IMR-90 (cell line): ENCODE results near the gene TNRC18. TPM values are rescaled to one million over a fixed set of nuclear protein-coding genes. Genes with fewer than 3 reads are reported as not detected.

ENCODE experiments used
- ATAC-seq: fragments of 200-7000 bp; cut with Tn5 transposase; 2 replicates; pipeline ENCODE4 v1.9.1; 2020; ENCODE audit warnings: low read depth, mild to moderate bottlenecking, moderate library complexity
- BruUV-seq: library from RNA; stranded (reverse); fragments of 400-500 nt; replicated peaks from 2 replicates; lab custom pipeline; 2021; lab: Mats Ljungman, UMichigan
- CTCF ChIA-PET: fragments of 300-600 bp; formaldehyde crosslinking; extraction: SDS; loops from one replicate; lab custom pipeline; 2021; ENCODE audit warnings: antibody characterized with exemption; lab: Yijun Ruan, JAX
- POLR2A ChIA-PET: fragments of 300-600 bp; sonication (Branson Sonifier 250); formaldehyde crosslinking; loops from one replicate; lab custom pipeline; 2022; ENCODE audit warnings: antibody characterized with exemption; ENCODE audit not compliant: unreplicated experiment; lab: Charles Lee
- DNase-seq: peaks from one replicate; pipeline ENCODE4 v3.0.0; 2013
- H2AFZ ChIP-seq: replicated peaks from 2 replicates; pipeline ENCODE3; 2013; ENCODE audit warnings: low read length, mild to moderate bottlenecking; ENCODE audit not compliant: poor library complexity
- H2AK5ac ChIP-seq: 2 replicates; pipeline ENCODE4 v1.6.1; 2013; ENCODE audit warnings: low read depth, low read length, inconsistent platforms
- H2AK9ac ChIP-seq: replicated peaks from 2 replicates; pipeline ENCODE3; 2013; ENCODE audit warnings: mild to moderate bottlenecking, low read depth, low read length, moderate library complexity; ENCODE audit not compliant: poor library complexity
- H2BK120ac ChIP-seq: 2 replicates; pipeline ENCODE4 v1.6.1; 2013; ENCODE audit warnings: low read depth, low read length, inconsistent platforms
- H2BK15ac ChIP-seq: 3 replicates; pipeline ENCODE4 v1.6.1; 2013; ENCODE audit warnings: low read depth, low read length, inconsistent platforms
- H2BK20ac ChIP-seq: 2 replicates; pipeline ENCODE4 v1.6.1; 2013; ENCODE audit warnings: low read depth, mild to moderate bottlenecking, inconsistent platforms, low read length, moderate library complexity
- H2BK5ac ChIP-seq: 2 replicates; pipeline ENCODE4 v1.6.1; 2013; ENCODE audit warnings: mild to moderate bottlenecking, low read depth, low read length, inconsistent platforms; ENCODE audit not compliant: poor library complexity, severe bottlenecking
- H3K14ac ChIP-seq: replicated peaks from 2 replicates; pipeline ENCODE4 v1.6.1; 2013; ENCODE audit warnings: low read depth, low read length, inconsistent platforms
- H3K18ac ChIP-seq: 2 replicates; pipeline ENCODE4 v1.6.1; 2013; ENCODE audit warnings: low read depth, low read length, control low read depth
- H3K23ac ChIP-seq: 2 replicates; pipeline ENCODE4 v1.6.1; 2013; ENCODE audit warnings: low read depth, low read length, inconsistent platforms
- H3K27ac ChIP-seq: 2 replicates; pipeline ENCODE4 v1.5.1; 2013; ENCODE audit warnings: mild to moderate bottlenecking, control low read depth, low read length; ENCODE audit not compliant: insufficient read depth
- H3K27me3 ChIP-seq: 2 replicates; pipeline ENCODE4 v1.6.1; 2013; ENCODE audit warnings: low read length; ENCODE audit not compliant: control insufficient read depth, insufficient read depth
- H3K36me3 ChIP-seq: 2 replicates; pipeline ENCODE4 v1.6.1; 2013; ENCODE audit warnings: low read length, mixed read lengths; ENCODE audit not compliant: control insufficient read depth, insufficient read depth
- H3K4ac ChIP-seq: 2 replicates; pipeline ENCODE4 v1.6.1; 2013; ENCODE audit warnings: low read depth, low read length, inconsistent platforms
- H3K4me1 ChIP-seq: 2 replicates; pipeline ENCODE4 v1.6.1; 2013; ENCODE audit warnings: low read length, mixed read lengths; ENCODE audit not compliant: control insufficient read depth, insufficient read depth
- H3K4me2 ChIP-seq: 2 replicates; pipeline ENCODE4 v1.6.1; 2013; ENCODE audit warnings: low read depth, mild to moderate bottlenecking, control low read depth, low read length, moderate library complexity
- H3K4me3 ChIP-seq: 2 replicates; pipeline ENCODE4 v1.5.1; 2013; ENCODE audit warnings: low read depth, mild to moderate bottlenecking, control low read depth, low read length, moderate library complexity; ENCODE audit not compliant: insufficient read depth
- H3K56ac ChIP-seq: 2 replicates; pipeline ENCODE4 v1.6.1; 2013; ENCODE audit warnings: low read length, inconsistent platforms; ENCODE audit not compliant: insufficient read depth; ENCODE audit errors: extremely low read depth
- H3K79me1 ChIP-seq, 2 experiments: 2 replicates each; pipeline ENCODE4 v1.6.1; 2013; ENCODE audit warnings: low read length in 2 of 2, inconsistent platforms in 1 of 2, low read depth in 1 of 2
- H3K9ac ChIP-seq: 2 replicates; pipeline ENCODE4 v1.6.1; 2013; ENCODE audit warnings: low read depth, low read length, control low read depth
- H3K9me1 ChIP-seq: 2 replicates; pipeline ENCODE4 v1.6.1; 2013; ENCODE audit warnings: low read length, inconsistent platforms; ENCODE audit not compliant: insufficient read depth
- H3K9me3 ChIP-seq: 2 replicates; pipeline ENCODE4 v1.6.1; 2013; ENCODE audit warnings: low read length; ENCODE audit not compliant: control insufficient read depth, insufficient read depth
- H4K20me1 ChIP-seq: 2 replicates; pipeline ENCODE4 v1.6.1; 2013; ENCODE audit warnings: low read length, inconsistent platforms; ENCODE audit not compliant: insufficient read depth
- H4K5ac ChIP-seq: 2 replicates; pipeline ENCODE4 v1.6.1; 2013; ENCODE audit warnings: mild to moderate bottlenecking, low read depth, low read length, control low read depth
- H4K8ac ChIP-seq, 2 experiments: 2 replicates each; pipeline ENCODE4 v1.6.1; 2013; ENCODE audit warnings: low read depth in 2 of 2, low read length in 2 of 2, control low read depth in 1 of 2, inconsistent platforms in 1 of 2
- H4K91ac ChIP-seq: 2 replicates; pipeline ENCODE4 v1.6.1; 2013; ENCODE audit warnings: low read depth, low read length, inconsistent platforms; ENCODE audit not compliant: insufficient read depth
- BHLHE40 ChIP-seq: fragments of 150-350 bp; IDR thresholded peaks from 2 replicates; pipeline ENCODE4 v1.6.1; 2016; ENCODE audit warnings: mild to moderate bottlenecking, low read depth, low read length
- CEBPB ChIP-seq: IDR thresholded peaks from 2 replicates; pipeline ENCODE4 v1.6.1; 2012; ENCODE audit warnings: low read depth, low read length, improper control_type of control experiment
- FOS ChIP-seq: fragments of 150-350 bp; IDR thresholded peaks from 2 replicates; pipeline ENCODE4 v1.6.1; 2016; ENCODE audit warnings: low read depth, low read length
- MAZ ChIP-seq: IDR thresholded peaks from 2 replicates; pipeline ENCODE4 v1.6.1; 2012; ENCODE audit warnings: low read depth, mild to moderate bottlenecking, low read length, improper control_type of control experiment, moderate library complexity, borderline replicate concordance
- MXI1 ChIP-seq: IDR thresholded peaks from 2 replicates; pipeline ENCODE4 v1.6.1; 2012; ENCODE audit warnings: low read depth, mild to moderate bottlenecking, low read length, moderate library complexity, borderline replicate concordance
- NFE2L2 ChIP-seq: fragments of 150-350 bp; IDR thresholded peaks from 2 replicates; pipeline ENCODE4 v1.6.1; 2016; ENCODE audit warnings: low read depth, mild to moderate bottlenecking, low read length
- RAD21 ChIP-seq: IDR thresholded peaks from 2 replicates; pipeline ENCODE4 v1.6.1; 2012; ENCODE audit warnings: low read length, improper control_type of control experiment
- RCOR1 ChIP-seq: IDR thresholded peaks from 2 replicates; pipeline ENCODE4 v1.6.1; 2012; ENCODE audit warnings: mild to moderate bottlenecking, low read length, improper control_type of control experiment; ENCODE audit not compliant: insufficient replicate concordance
- USF2 ChIP-seq: fragments of 150-350 bp; IDR thresholded peaks from 2 replicates; pipeline ENCODE4 v1.6.1; 2017; ENCODE audit warnings: mild to moderate bottlenecking, antibody characterized with exemption, low read length, low read depth
- WGBS, 2 experiments: methylation state at CpG; one replicate each; pipeline versions ENCODE4 v1.1.5 to v1.1.7; 2013; ENCODE audit warnings: missing lambda C conversion rate in 2 of 2; ENCODE audit not compliant: insufficient read length in 1 of 2; ENCODE audit errors: extremely low coverage in 2 of 2; 5-methylcytosine and 5-hydroxymethylcytosine counted together
- dilution Hi-C: fragments of 300-500 bp; cut with HindIII; formaldehyde crosslinking; loops from one replicate; pipeline ENCODE4 v1.14.3; 2018; ENCODE audit warnings: low sequenced_read_pairs; ENCODE audit not compliant: unreplicated experiment
- in situ Hi-C: fragments of 300-500 bp; cut with MboI; formaldehyde crosslinking; loops from 3 replicates; pipeline ENCODE4 v1.14.3; 2019; ENCODE audit warnings: low sequenced_read_pairs, inconsistent platforms, mixed read lengths
- intact Hi-C: fragments of 100-400 bp; cut with micrococcal nuclease; formaldehyde crosslinking; loops from 2 replicates; pipeline ENCODE4 v1.10.0; 2022
- polyA plus RNA-seq, 3 experiments: library from polyadenylated mRNA; depleted of rRNA; stranded (reverse); fragments of >200 nt; gene quantifications; 2 replicates each; pipeline ENCODE4 v1.2.3, GENCODE V29; 2012; ENCODE audit warnings: low replicate concordance in 1 of 3
- total RNA-seq: library from RNA; depleted of rRNA; stranded (reverse); fragments of >200 nt; gene quantifications from 2 replicates; pipeline ENCODE4 v1.2.3, GENCODE V29; 2012
- TF ChIP-seq, protein P1 (sequence below): fragments of 150-350 bp; IDR thresholded peaks from 2 replicates; pipeline ENCODE4 v1.6.1; 2016; ENCODE audit warnings: low read depth, mild to moderate bottlenecking, low read length, moderate library complexity, borderline replicate concordance

The TNRC18 gene
- total and polyA plus RNA-seq, 2 of the 4 experiments (the other 2 are of a cell fraction): 4.7 to 29.6 TPM

DNA sequence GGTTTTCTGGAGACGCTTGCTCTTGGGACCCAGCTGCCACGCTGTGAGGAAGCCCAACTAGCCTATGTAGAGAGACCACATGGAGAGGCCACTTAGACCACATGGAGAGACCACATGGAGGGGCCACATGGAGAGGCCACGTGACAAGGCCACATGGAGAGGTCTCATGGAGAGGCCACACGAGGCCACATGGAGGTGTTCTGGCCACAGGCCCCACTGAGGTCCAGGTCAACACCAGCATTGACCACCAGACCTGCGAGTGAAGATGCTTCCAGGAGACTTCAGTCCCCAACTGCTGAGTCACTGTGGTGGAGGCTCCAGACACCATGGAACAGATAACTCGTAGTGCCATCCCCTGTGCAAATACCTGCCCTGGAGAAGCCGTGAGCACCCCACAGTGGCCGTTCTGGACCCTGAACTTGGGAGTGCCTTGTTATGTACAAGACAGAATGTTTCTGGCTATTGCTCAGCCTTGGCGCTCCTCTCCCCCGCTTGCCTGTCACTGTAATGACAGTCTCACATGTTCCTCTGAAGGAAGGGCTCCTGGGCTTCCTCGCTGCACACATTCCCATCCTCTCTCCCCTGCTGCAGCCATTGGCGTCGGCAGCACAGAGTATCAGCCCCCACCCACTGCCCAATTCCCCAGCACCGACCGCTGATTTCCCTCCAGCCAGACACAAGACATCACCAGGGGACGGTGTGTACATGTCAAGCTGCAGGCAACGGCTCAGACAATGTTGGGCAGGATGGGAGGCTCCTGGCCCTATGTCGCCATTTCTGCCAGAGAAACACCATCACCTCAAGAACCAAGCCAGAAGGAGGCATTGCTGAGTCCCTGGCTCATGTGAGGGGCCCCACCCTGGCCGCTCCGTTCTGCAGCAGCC, 49.0 kb upstream of the TNRC18 start:
- in situ Hi-C loops: no loop called here

More for the DNA sequence above, 49.0 kb upstream of the TNRC18 start:
- no peak overlapping the region for H2BK20ac ChIP-seq
- H2AK9ac ChIP-seq: no peak overlapping the region
- CTCF ChIA-PET: no interaction called here
- no peak for ATAC-seq
- H3K27me3 ChIP-seq: no peaks in the 10 kb centered on the region
- H3K27ac ChIP-seq: no peak overlapping the region
- no peak overlapping the region for H2BK15ac ChIP-seq
- no peak overlapping the region for H2AFZ ChIP-seq
- no peak for TF ChIP-seq RCOR1
- no peak for TF ChIP-seq NFE2L2
- TF ChIP-seq RAD21: no peak
- TF ChIP-seq FOS: no peak
- TF ChIP-seq USF2: no peak
- TF ChIP-seq BHLHE40: no peak
- TF ChIP-seq, protein P1, sequence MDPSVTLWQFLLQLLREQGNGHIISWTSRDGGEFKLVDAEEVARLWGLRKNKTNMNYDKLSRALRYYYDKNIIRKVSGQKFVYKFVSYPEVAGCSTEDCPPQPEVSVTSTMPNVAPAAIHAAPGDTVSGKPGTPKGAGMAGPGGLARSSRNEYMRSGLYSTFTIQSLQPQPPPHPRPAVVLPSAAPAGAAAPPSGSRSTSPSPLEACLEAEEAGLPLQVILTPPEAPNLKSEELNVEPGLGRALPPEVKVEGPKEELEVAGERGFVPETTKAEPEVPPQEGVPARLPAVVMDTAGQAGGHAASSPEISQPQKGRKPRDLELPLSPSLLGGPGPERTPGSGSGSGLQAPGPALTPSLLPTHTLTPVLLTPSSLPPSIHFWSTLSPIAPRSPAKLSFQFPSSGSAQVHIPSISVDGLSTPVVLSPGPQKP: no peak
- TF ChIP-seq MAZ: no peak
- no peak for TF ChIP-seq CEBPB
- TF ChIP-seq MXI1: no peak
- POLR2A ChIA-PET: no interaction called here
- H4K5ac ChIP-seq: no peak overlapping the region
- peaks cover 6% of the 10 kb centered on the region; the same call in 1 of the 2 replicates for H3K36me3 ChIP-seq
- no peak overlapping the region for H3K4ac ChIP-seq
- intact Hi-C loops: no loop called here
- peaks cover 7% of the 10 kb centered on the region for H3K9me3 ChIP-seq
- BruUV-seq: no TSS peak
- no peaks in the 10 kb centered on the region for H3K79me1 ChIP-seq
- no peak overlapping the region for H2AK5ac ChIP-seq
- 92% methylated on average over 11 of the region's 20 CpGs; no CpG with 5 or more reads in 1 of the 2 experiments for WGBS, 2 experiments
- H4K20me1 ChIP-seq: peaks cover 3% of the 10 kb centered on the region
- no peak overlapping the region for H3K23ac ChIP-seq
- H4K8ac ChIP-seq: no peak overlapping the region
- no peak for DNase-seq
- H3K18ac ChIP-seq: no peak overlapping the region
- H3K9me1 ChIP-seq: peaks cover 6% of the 10 kb centered on the region; the same call in 1 of the 2 replicates
- no peak overlapping the region for H4K91ac ChIP-seq
- H3K14ac ChIP-seq: no peak overlapping the region
- H3K4me1 ChIP-seq: no peaks in the 10 kb centered on the region
- H2BK5ac ChIP-seq: no peak overlapping the region
- no peak overlapping the region for H3K4me2 ChIP-seq
- dilution Hi-C loops: no loop called here
- no peak overlapping the region for H2BK120ac ChIP-seq
- H3K4me3 ChIP-seq: no peak overlapping the region
- no peak overlapping the region for H3K56ac ChIP-seq
- H3K9ac ChIP-seq: no peak overlapping the region
